AG10803 (cell line): Measurements from ENCODE around the gene SLC8A1.

ENCODE experiments used
- DNase-seq: peaks from one replicate; pipeline ENCODE4 v3.0.0; 2010; ENCODE audit warnings: low read depth
- H3K4me3 ChIP-seq: 2 replicates; pipeline ENCODE4 v1.5.1; 2011; ENCODE audit warnings: mild to moderate bottlenecking, low read length, control low read depth
- CTCF ChIP-seq: conservative IDR thresholded peaks from 2 replicates; pipeline ENCODE4 v1.5.1; 2011; ENCODE audit warnings: mild to moderate bottlenecking, low read length, control low read depth, inconsistent platforms

Gene SLC8A1

GRCh38 chr2:40380041-40380440 is 71.8 kb downstream of the SLC8A1 start:
- DNase-seq, result no peak
- H3K4me3 ChIP-seq, result no peak overlapping the region
- TF ChIP-seq CTCF, result no peak

GRCh38 chr2:40374543-40375240 is 77.2 kb downstream of the SLC8A1 start:
- no peak for DNase-seq
- TF ChIP-seq CTCF, result no peak
- no peak overlapping the region for H3K4me3 ChIP-seq

- H3K4me3 ChIP-seq, result no peak overlapping the region
- no peak for TF ChIP-seq CTCF
- DNase-seq, result no peak
Observed at GRCh38 chr2:40373111-40373510, 78.8 kb downstream of the SLC8A1 start.

GRCh38 chr2:40372283-40372985 is 79.5 kb downstream of the SLC8A1 start:
- peak; percentile 86 for DNase-seq
- no peak overlapping the region; the same call in 1 of the 2 replicates for H3K4me3 ChIP-seq
- TF ChIP-seq CTCF, result no peak

- TF ChIP-seq CTCF, result no peak
- DNase-seq, result peak; percentile 87
- peak overlapping the region; percentile 7; the same call in 1 of the 2 replicates for H3K4me3 ChIP-seq
Observed at GRCh38 chr2:40371525-40372282, 80.2 kb downstream of the SLC8A1 start.

GRCh38 chr2:40370007-40370395 is 81.9 kb downstream of the SLC8A1 start:
- no peak for TF ChIP-seq CTCF
- DNase-seq, result peak; percentile 57
- H3K4me3 ChIP-seq, result no peak overlapping the region
